DLD1 (cell line): ENCODE data around the gene PRKCA.

ENCODE experiments used
- in situ Hi-C: cut with HindIII; loops from 2 replicates; pipeline ENCODE4 v1.10.0; 2017; ENCODE audit warnings: low sequenced_read_pairs

The PRKCA gene

GRCh38 chr17:66507982-66508760 is 205.8 kb downstream of the PRKCA start:
- in situ Hi-C loops, result no loop called here

- in situ Hi-C loops, result no loop called here
Measured at GRCh38 chr17:66508896-66509844, 206.8 kb downstream of the PRKCA start.

- in situ Hi-C loops, result no loop called here
Measured at GRCh38 chr17:66509926-66510325, 207.5 kb downstream of the PRKCA start.

- in situ Hi-C loops, result no loop called here
Measured at GRCh38 chr17:66511135-66511534, 208.7 kb downstream of the PRKCA start.

- in situ Hi-C loops, result no loop called here
Measured at GRCh38 chr17:66514227-66514806, 211.9 kb downstream of the PRKCA start.

- in situ Hi-C loops, result no loop called here
Measured at GRCh38 chr17:66515974-66516373, 213.6 kb downstream of the PRKCA start.

GRCh38 chr17:66517336-66518009 is 215.1 kb downstream of the PRKCA start:
- in situ Hi-C loops, result no loop called here

- in situ Hi-C loops, result no loop called here
Measured at GRCh38 chr17:66518108-66518507, 215.7 kb downstream of the PRKCA start.

- in situ Hi-C loops, result no loop called here
Measured at GRCh38 chr17:66518677-66519076, 216.3 kb downstream of the PRKCA start.

GRCh38 chr17:66519154-66519553 is 216.7 kb downstream of the PRKCA start:
- in situ Hi-C loops, result no loop called here

GRCh38 chr17:66520999-66521398 is 218.6 kb downstream of the PRKCA start:
- in situ Hi-C loops, result no loop called here

- in situ Hi-C loops, result no loop called here
Measured at GRCh38 chr17:66522591-66523272, 220.3 kb downstream of the PRKCA start.

GRCh38 chr17:66523378-66524200 is 221.2 kb downstream of the PRKCA start:
- in situ Hi-C loops, result no loop called here

- in situ Hi-C loops, result no loop called here
Measured at GRCh38 chr17:66524877-66525276, 222.5 kb downstream of the PRKCA start.

- in situ Hi-C loops, result no loop called here
Measured at GRCh38 chr17:66525338-66525737, 222.9 kb downstream of the PRKCA start.

GRCh38 chr17:66526827-66527226 is 224.4 kb downstream of the PRKCA start:
- in situ Hi-C loops, result no loop called here

GRCh38 chr17:66527335-66527734 is 224.9 kb downstream of the PRKCA start:
- in situ Hi-C loops, result no loop called here

GRCh38 chr17:66531851-66532295 is 229.5 kb downstream of the PRKCA start:
- in situ Hi-C loops, result no loop called here

- in situ Hi-C loops, result no loop called here
Measured at GRCh38 chr17:66533572-66533971, 231.2 kb downstream of the PRKCA start.
